Measurements from ENCODE around the gene PRKCA. TPM values are rescaled to one million over a fixed set of nuclear protein-coding genes. Genes with fewer than 3 reads are reported as not detected.

The PRKCA gene
- total and polyA plus RNA-seq, 2 experiments from 2014 or later = 6.4 to 35.4 TPM

- Mint-ChIP-seq H3K4me1 (peaks cover 51% of the 10 kb centered on the region), H3K4me3 (no peak overlapping the region), H3K9me3 (no peaks in the 10 kb centered on the region), H3K27me3 (ENCODE audit: insufficient read depth, low read depth, poor library complexity) (no peaks in the 10 kb centered on the region), H3K36me3 (ENCODE audit: low read depth) (no peaks in the 10 kb centered on the region; the same call in 2 of the 3 replicates), H3K27ac (peak overlapping the region; percentile 58)
- peaks cover 23% of the 10 kb centered on the region for H3K4me1 ChIP-seq (ENCODE audit: insufficient read depth)
- no peak overlapping the region; the same call in 1 of the 2 replicates for H2AFZ ChIP-seq
- H3K36me3 ChIP-seq (ENCODE audit: insufficient read depth) = no peaks in the 10 kb centered on the region
- peak overlapping the region; percentile 86 for H3K27ac ChIP-seq (ENCODE audit: low read depth)
- no peaks in the 10 kb centered on the region for H3K79me2 ChIP-seq (replicated peaks; ENCODE audit: insufficient read depth)
- peak overlapping the region; percentile 33 for H3K4me2 ChIP-seq
- ATAC-seq (no peak), DNase-seq (ENCODE audit: low spot score) (no peak)
- peaks cover 4% of the 10 kb centered on the region; the same call in 1 of the 2 replicates for H3F3A ChIP-seq (replicated peaks; ENCODE audit: low read depth)
- H3K9me2 ChIP-seq (ENCODE audit: insufficient read depth) = peaks cover 7% of the 10 kb centered on the region; the same call in 1 of the 2 replicates
- no peaks in the 10 kb centered on the region for H4K20me1 ChIP-seq (replicated peaks; ENCODE audit: insufficient read depth)
- TF ChIP-seq ZNF331 (CRISPR knock-in tag; IDR thresholded peaks at IDR 0.05; ENCODE audit: low read depth) (no peak), CREB1 (CRISPR knock-in tag; IDR thresholded peaks at IDR 0.05; ENCODE audit: low read depth) (no peak), REST (IDR thresholded peaks at IDR 0.05; ENCODE audit: unreplicated experiment) (no peak), ETS1 (IDR thresholded peaks at IDR 0.05) (no peak), CTCF (conservative IDR thresholded peaks at IDR 0.05; ENCODE audit: low read depth in 2 of 2) (no peak), NANOG (IDR thresholded peaks at IDR 0.05; ENCODE audit: borderline replicate concordance) (no peak), ZNF462 (CRISPR knock-in tag; IDR thresholded peaks at IDR 0.05) (no peak), ZNF114 (CRISPR knock-in tag; IDR thresholded peaks at IDR 0.05) (no peak), JUNB (IDR thresholded peaks at IDR 0.05; ENCODE audit: unreplicated experiment) (no peak), POLR2AphosphoS5 (IDR thresholded peaks at IDR 0.05; ENCODE audit: low read depth) (no peak), EZH2phosphoT487 (IDR thresholded peaks at IDR 0.05; ENCODE audit: unreplicated experiment) (no peak), EZH2 (IDR thresholded peaks at IDR 0.05; ENCODE audit: low read depth, unreplicated experiment) (no peak), STAT1 (IDR thresholded peaks at IDR 0.05; ENCODE audit: unreplicated experiment) (no peak)
- 0 out of 2 replicates have a peak overlapping the region, but pooled peaks have one; percentile 5 for H3K4me3 ChIP-seq
- H3K27me3 ChIP-seq (ENCODE audit: insufficient read depth) = no peaks in the 10 kb centered on the region
These were observed 409.0 kb downstream of the PRKCA start for GRCh38 chr17:66711401-66711800.
